Right renal cortex interstitium (tissue), 3 donors: ENCODE results near the gene DSE. TPM values are rescaled to one million over a fixed set of nuclear protein-coding genes. Genes with fewer than 3 reads are reported as not detected.

ENCODE experiments used
- DNase-seq, 3 donors: peaks; one replicate each; pipeline ENCODE4 v3.0.0-alpha.2; 2013; ENCODE audit warnings: low read depth in 3 of 3, low spot score in 2 of 3
- polyA plus RNA-seq, 3 donors: library from polyadenylated mRNA; unstranded; fragments of 120-200 nt; gene quantifications; one replicate each; pipeline ENCODE4 v1.2.1, GENCODE V29; 2013; ENCODE audit not compliant: insufficient read length in 3 of 3

Gene DSE
- polyA plus RNA-seq, 3 donors = 42.2 to 45.0 (median 43.1) TPM

DNA sequence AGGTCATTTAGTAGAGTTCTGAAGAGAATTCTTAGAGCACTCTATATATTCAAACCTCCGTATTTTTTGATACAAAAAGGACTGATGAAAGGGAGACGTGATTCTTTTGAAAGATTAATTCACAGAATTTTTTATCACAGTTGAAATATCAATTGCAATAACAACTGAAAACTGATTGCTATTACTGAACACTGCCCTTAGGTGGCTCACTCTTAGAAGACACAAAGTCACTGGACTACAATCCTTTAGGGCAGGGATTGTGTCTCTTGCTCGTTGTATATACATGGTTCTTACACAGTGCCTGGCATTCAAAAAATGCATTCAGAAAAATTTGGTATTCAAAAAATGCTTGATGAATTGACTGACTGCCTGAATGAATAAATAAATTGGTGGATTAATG is 73.3 kb downstream of the DSE start:
- no peak for DNase-seq

DNA sequence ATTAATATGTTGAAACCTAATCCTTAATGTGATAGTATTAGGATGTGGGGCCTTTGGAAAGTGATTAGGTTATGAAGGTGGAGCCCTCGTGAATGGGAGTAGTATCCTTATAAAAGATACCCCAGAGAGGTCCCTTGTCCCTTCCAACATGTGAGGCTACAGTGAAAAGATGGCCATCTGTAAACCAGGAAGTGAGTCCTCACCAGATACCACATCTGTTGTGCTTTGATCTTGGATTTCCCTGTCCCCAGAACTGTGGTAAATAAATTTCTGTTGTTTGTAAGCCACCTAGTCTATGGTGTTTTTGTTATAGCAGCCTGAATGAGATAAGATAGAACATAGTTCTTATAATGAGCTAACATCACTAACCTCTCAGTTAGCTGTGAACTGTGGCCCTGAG is 73.8 kb downstream of the DSE start:
- DNase-seq = no peak

DNA sequence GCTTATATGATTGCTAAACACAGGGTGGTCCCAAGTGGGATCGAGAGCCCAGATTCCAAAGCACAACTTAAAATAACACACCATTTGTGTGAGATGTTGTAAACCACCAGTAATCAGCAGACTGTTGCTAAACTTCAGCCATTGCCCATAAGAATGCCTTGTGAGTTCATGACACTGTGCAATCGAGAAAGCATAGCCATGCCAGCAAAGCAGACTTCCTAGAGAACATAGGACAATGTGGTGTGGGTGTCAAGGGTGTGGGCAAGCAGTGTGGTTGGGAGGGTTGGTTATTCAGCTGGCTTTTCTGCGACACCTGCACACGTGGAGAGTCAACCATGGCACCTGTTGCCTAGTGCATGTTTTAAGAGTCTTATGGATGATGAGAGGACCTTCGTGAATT is 74.4 kb downstream of the DSE start:
- DNase-seq = no peak

DNA sequence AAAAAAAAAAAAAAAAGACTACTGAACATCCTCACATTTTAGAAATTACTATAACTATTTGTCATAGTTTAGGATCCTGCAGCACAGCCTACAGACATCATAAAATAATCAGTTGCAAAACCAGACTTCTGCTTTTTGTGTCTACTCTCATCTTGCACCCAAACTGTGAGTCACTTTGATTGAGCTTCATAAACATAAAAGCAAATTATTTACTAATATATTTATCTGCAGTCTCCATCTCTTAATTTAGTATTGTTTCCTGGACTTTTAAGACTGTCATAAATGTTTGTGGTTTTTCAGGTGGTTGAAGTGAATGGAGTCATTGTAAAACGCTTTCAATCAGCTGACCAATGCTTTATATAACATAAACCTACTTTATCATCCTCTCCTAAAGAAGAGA is 75.7 kb downstream of the DSE start:
- DNase-seq = no peak

- DNase-seq = no peak
Observed at GRCh38 chr6:116447052-116447451, 76.3 kb downstream of the DSE start.

DNA sequence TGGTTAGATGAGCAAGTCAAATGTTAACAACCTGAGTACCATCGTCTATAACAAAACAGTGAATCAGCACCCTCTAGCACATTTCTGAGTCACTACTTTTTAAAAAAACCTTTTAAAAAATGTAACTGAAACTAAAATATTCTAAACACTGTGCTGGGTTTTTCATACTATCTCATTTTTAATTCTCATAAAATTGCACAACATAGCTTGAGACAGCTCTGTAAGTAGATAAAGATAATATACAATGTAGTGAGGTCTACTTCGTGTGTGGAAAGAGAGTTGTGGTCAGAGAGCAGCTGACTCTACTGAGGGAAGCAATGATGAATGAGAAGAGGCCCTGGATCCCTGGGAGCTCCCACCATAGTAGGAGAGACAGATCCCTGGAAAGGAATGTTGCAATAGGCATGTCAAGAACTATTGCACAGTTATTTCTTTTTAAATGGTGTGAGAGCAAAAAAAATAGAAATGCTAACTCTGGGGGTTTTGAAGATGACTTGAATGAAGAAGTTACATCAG is 76.8 kb downstream of the DSE start:
- DNase-seq = no peak

DNA sequence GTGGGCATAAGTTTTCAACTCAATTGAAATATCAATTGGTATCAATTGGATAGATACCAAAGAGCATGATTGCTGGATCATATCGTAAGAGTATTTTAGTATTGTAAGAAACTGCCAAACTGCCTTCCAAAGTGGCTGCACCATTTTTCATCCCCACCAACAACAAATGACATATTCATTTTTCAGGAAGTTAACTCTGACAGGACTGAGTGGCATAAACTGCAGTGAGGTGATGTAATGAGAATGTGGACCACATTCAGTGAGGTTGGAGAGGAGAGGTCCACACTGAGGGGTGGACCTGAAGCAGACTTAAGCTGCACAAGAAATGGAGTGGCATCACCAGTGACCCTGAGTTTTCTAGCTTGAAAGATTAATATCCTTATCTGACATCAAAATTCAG is 78.8 kb downstream of the DSE start:
- no peak for DNase-seq

DNA sequence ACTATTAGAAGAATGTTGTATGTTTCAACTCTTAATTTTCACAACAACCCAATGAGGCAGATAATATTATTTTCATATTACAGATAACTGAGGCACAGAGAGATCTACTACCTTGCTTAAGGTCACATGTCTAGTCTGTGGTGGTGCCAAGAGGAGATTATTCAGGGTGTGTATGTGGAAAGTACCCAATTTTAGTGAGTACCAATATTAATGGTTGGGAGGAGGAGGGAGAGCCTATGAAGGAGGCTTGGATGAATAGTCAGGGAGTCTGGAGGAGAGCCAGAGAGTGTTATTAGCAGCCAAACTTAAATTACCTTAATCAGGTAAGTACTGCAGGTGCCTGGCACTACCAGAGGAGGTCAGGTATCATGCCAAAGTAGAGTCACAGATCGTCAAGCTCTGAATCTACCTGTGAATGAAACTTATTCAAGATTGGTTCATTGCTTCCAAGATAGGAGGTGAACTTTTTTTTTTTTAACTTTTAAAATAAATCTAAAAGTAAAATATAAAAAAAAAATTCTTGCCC is 79.5 kb downstream of the DSE start:
- DNase-seq = no peak

DNA sequence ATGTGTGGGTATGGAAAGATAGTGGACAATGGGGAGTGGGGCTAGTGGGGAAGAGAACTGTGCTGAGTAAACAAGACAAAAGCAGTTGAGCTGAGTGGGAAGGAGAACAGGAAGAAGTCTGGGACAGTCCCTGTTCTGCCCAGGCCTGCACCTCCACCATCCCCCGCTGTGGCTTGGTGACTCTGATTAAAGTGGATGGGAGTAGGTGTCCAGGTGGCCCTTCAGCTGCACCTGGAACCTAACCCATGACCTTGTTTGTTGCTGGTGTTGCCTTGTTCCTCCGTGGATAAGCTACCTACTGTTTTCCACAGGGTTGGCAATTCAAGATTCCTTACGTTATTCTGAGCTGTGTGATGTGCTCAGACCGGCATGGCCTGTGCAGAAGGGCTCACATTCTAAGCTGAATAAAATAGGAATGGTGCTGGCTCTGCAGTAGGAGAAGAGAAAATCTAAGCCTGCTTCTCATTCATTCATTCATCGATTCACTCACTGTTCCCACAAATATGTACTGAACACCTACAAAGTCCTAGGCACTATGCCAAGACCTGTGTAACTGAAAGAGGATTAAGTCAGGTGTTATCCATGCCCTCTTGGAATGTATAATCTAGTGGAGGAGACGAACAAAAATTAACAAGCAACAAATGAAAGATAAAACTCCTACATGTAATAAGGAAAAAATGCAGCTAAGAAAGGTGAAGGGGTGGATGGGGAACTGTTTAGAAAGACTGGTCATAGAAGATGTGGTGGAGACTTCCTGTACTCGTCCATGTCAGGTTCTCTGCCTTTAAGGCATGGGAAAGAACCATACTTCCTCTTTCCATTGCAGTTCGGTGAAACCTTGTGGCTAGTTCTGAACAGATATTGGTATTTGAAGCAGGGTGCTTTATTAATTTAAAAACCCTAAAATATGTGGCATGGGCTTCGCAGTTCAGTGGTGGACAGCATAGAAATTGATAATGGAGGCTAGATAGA is 80.3 kb downstream of the DSE start:
- no peak for DNase-seq

DNA sequence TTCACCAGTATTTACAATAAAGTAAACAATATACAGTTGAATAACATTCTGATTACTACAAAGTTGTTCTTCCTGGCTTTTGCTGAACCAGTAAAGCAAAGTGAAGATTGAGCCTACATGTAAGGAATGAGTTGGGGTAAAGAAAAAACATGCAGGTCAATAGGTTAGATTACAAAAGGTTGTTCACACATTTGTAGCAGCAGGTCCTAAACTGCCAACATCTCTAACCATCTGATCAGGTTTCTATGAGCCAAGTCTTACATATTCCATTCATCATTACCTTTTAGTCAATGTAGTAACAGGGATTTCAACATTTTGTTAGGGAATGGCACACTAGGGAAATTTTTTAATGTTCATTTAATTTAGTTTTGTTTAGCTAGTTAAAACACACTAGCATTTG is 81.2 kb downstream of the DSE start:
- no peak for DNase-seq

- no peak for DNase-seq
Observed at GRCh38 chr6:116452531-116452930, 81.8 kb downstream of the DSE start.

DNA sequence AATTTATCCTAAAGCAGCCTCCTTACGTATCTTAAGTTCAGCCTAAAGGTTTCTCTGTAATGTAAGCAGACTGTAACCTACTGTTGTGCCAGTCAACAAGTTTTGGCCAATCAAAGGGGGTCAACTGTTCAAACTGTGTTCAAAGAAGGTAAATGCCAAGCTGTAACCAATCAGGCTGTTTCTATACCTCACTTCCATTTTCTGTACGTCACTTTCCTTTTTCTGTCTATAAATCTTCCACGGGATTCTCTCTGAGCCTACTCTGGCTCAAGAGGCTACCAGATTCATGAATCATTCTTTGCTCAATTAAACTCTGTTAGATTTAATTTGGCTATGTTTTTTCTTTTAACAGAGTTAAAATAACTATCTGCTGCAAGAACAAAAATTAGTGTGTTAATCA is 85.4 kb downstream of the DSE start:
- no peak for DNase-seq

GRCh38 chr6:116456927-116457326 is 86.2 kb downstream of the DSE start:
- no peak for DNase-seq

- no peak for DNase-seq
Observed at GRCh38 chr6:116458264-116458663, 87.5 kb downstream of the DSE start.

DNA sequence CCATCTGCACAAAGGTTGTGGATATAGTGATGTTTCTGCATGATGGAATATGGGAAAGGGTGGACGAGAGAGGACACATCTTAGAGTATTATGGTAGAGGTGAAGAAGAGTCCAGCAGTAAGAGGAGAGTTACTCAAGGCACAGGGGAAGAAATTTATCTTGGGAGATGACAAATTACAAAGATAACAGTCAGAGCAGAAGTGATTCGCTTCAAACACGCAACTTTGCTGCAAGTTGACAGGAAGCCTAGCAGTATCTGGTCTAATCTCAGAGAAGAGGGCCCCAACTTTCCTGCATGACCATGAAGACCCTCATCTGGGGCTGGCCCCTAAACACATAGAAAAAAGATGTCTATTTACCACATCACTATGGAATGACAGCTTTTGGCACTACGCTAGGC is 89.2 kb downstream of the DSE start:
- no peak for DNase-seq

GRCh38 chr6:116461331-116461931 is 90.7 kb downstream of the DSE start, which contains the start of gene CALHM6:
CALHM6 (plus strand) TSS chr6:116461375; CDS start chr6:116461930, 555 bp downstream.
- no peak for DNase-seq

- peak in 2 of 3 donors; percentile 37 to 50 for DNase-seq
Observed at GRCh38 chr6:116461932-116462885, 91.5 kb downstream of the DSE start.

- DNase-seq = no peak
Observed at GRCh38 chr6:116463301-116463700, 92.6 kb downstream of the DSE start.

GRCh38 chr6:116465246-116465645 is 94.5 kb downstream of the DSE start:
- no peak for DNase-seq

GRCh38 chr6:116467096-116467495 is 96.3 kb downstream of the DSE start:
- no peak for DNase-seq
